HG02852 (cell line): Measurements from ENCODE around the gene FCAMR.

Experiments used
- ATAC-seq: cut with Tn5 transposase; IDR thresholded peaks from one replicate; pipeline ENCODE4 v1.9.1; 2021; ENCODE audit warnings: mild to moderate bottlenecking, moderate library complexity; ENCODE audit not compliant: unreplicated experiment

FCAMR gene

DNA sequence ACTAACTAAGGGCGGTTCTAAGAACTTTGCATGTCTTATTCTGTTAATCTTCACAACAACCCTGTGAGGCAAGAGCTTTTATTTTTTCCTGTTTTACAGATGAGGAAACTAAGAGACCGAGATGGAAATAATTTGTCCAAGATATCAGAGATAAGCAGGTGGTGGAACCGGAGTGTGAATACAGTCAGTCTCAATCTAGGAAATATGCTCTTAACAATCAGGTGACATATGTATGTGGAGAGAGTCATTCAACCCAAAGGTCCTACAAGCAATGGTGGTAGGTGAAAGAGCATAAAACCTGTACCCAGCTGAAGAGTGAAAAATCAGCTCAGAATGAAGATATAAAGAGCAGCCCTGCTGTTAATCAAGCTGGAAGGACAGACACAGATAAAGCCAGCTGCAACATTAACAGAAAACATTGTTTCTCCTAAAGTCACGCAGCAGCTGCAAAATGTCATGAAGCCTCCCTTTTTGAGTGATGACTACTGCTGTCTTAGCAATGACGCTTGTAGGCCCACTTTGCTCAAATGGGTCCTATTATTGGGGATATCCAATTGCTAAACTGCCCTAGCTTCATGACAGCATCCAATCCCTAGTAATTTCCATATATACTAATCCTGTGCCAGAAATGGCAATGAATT is 30.5 kb upstream of the FCAMR start:
- ATAC-seq: no peak

DNA sequence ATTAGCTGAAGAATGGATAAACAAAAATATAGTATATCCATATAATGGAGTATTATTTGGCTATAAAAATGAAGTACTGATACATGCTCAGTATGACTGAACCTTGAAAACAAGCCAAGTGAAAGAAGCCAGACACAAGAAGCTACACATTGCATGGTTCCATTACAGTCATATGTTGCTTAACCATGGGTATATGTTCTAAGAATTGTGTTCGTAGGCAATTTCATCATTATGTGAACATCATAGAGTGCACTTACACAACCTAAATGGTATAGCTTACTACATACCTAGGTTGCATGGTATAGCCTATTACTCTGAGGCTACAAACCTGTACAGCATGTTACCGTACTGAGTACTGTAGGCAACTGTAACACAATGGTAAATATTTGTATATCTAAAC is 28.6 kb upstream of the FCAMR start:
- no peak for ATAC-seq

DNA sequence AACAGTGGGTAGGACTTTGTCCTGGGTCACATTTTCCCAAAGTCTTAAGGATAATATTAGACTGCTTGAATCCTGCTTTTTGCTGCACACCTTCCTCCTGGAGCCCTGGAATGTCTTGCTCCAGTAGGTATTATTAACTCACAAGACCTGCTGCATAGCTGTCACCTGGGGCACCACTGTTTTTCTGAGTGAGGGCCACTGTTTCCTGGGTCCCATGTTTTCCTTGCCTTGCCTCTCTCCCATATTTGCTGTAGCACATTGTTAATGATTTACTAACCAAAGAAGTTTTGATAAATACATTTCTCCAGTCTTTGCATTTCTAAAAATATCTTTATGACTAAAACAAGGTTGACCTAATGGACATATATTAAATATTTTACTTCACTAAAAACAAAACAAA is 22.5 kb upstream of the FCAMR start:
- no peak for ATAC-seq

DNA sequence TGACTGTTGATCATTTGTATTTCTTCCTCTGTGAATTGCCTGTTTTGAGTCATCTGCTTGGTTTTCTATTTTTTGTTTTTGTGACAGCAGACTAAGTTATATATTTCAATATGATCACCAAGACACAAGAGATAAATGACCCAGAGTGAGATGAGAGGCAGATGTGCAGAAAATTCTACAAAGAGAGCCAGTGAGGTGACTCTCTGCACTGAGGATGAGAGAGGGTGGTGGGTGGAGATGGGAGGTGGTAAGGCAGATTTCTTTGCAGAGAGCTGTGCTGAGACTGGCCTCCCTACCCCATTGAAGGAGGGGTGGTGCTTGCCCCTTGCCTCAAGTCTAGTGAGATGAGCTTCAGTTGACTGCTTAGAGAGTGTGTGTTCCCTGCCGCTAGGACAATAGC is 17.6 kb upstream of the FCAMR start:
- ATAC-seq: no peak

GRCh38 chr1:206986885-206987284 is 16.6 kb upstream of the FCAMR start:
- no peak for ATAC-seq

- ATAC-seq: no peak
Measured at GRCh38 chr1:206986402-206986801, 16.1 kb upstream of the FCAMR start.

- ATAC-seq: no peak
Measured at GRCh38 chr1:206985162-206985749, 15.0 kb upstream of the FCAMR start.

GRCh38 chr1:206982216-206982615 is 12.0 kb upstream of the FCAMR start:
- no peak for ATAC-seq

- no peak for ATAC-seq
Measured at GRCh38 chr1:206979379-206980043, 9.3 kb upstream of the FCAMR start.

DNA sequence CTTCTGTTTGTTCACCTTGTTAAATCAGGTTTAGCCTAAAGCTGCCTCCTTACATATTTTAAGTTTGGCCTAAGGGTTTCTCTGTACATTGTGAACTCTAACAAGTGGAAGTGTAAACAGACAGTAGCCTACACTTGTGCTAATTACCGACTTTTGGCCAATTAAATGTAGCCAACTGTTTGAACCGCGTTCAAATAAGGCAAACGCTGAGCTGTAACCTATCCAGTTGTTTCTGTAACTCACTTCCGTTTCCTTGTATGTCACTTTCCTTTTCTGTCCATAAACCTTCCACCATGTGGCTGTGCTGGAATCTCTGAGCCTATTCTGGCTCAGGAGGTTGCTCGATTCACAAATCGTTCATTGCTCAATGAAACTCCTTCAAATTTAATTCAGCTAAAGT is 8.0 kb upstream of the FCAMR start:
- ATAC-seq: no peak

- no peak for ATAC-seq
Measured at GRCh38 chr1:206975306-206975705, 5.0 kb upstream of the FCAMR start.

DNA sequence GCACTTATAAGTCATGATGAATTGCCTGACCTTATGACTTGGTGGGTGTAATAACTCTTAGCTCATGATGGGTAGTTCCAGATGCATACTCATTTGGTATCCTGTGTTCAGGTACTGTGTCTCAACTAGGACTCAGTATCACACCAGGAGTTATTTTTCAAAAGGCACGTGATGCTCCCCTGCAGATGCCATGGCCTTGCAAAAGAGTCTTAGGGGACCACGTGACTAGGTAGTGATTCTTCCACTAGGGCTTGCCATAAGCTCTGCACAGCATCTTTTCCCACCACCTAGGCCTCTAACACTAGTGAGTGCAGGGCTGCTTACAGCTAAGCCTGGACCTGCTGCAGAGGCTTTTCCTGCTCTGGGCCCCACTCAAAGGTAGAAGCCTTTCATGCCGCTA is 3.9 kb upstream of the FCAMR start:
- no peak for ATAC-seq

DNA sequence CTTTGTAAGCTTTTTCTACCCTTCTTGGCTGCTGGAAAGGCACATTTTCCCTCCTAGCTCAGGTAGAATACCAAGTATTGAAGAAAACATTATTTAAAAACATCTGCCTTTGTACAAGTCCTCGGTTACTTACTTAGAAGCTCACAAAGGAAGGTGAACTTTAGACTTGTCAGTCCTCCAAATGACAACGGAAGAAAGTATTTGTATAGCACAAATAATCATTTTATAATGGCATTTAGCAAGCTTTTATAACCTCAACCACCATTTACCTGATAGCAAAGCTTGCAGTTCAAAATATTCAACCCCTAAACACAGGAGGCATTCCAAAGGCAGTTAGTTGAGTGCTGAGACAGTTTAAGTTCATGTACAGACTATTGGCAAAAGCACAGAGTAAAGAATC is 2.5 kb upstream of the FCAMR start:
- no peak for ATAC-seq

DNA sequence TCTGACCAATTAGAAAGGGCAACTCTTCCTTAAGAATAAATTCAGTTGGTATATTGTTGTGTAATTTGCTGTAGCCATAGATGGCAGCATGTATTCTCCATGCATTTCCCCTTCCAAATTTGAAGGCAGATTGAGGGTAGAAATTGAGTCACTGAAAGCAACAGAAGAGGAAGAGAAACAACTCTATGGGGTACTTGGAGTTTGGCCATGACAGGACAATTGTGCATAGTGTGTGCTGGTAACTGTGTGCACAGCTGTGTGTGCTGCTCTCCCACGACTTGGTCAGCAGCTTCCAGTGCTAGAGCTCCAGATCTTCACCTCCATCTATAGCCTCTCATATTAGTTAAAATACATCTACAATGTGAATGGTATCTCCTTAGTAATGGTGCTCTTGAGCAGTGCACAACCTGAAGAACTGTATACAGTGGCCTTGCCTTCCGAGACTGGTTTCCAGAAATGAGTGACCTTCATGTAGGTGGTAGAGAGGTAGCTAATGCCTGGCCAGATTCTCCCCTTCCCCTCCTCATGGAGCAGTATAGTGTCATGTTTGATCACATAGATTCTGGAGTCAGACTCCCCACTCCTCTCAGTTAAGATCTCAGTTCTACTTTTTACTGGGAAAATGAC is 882 bp upstream of the FCAMR start:
- ATAC-seq: peak; percentile 75

DNA sequence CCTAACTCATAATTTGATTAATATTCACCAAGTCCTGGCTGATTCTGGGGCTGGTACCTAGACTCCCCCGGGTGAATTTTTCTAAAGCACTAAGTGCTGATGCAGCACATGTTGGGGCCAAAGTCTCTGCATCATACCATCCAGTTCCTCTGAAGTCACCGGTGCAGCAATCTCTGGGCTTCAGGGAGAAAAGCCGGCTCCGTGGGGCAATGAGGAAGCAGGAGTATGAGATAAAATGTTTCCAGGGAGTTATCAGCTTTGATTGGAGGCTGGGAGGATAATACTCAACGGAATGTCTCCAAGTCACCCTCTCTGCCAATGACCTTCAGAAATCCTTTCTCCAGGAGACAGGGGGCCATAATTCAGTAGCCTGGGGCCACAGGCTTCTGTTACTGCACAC is 1.2 kb downstream of the FCAMR start:
- no peak for ATAC-seq

- peak; percentile 50 for ATAC-seq
Measured at GRCh38 chr1:206967096-206967849, 3.0 kb downstream of the FCAMR start.

GRCh38 chr1:206965781-206966180 is 4.5 kb downstream of the FCAMR start:
- no peak for ATAC-seq

DNA sequence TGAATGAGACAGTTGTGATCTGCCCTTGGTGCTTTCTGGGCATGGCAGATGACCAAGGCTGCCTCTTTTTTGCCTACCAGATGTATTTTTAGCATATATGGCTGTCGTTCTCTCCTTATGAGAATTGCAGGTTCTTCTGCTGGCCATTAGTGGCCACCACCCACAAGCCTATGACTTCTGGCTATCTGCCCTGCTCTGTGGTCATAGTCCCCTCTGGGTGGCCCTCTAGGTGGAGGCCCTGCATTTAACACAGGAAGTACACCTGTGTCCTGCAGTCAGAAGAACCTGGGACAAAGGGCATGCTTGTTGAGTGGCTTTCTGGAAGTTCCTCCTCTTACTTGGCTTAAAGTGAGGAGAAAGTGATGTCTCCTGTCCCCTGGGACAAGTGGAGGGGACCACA is 6.5 kb downstream of the FCAMR start:
- no peak for ATAC-seq

DNA sequence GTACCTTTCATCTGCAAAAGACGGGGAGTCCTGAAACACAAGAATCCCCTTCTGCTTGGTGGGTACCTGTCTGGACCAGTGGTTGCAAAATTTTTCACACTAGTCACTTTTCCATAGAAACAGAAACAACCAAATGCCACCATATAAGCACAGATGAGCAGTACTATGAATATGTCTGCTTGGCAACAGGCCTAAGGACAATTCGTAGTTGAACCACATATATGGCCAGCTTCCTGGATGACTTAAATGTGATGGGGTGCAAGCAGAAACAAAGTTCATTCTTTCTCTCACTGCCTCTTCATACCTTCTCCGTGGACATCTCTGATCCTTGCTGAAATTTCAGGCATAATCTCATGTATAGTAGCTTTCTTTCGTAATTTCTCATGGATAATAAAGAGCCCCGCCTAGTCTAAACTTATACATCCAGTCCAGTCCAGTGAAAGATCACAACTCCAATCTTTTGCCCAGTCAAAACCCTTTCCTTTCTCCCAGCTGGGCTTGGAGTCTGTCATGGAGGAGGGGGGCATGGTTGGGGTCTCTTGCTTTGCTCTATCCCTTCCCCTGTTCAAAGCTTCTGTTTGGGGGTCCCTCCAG is 7.0 kb downstream of the FCAMR start:
- no peak for ATAC-seq

DNA sequence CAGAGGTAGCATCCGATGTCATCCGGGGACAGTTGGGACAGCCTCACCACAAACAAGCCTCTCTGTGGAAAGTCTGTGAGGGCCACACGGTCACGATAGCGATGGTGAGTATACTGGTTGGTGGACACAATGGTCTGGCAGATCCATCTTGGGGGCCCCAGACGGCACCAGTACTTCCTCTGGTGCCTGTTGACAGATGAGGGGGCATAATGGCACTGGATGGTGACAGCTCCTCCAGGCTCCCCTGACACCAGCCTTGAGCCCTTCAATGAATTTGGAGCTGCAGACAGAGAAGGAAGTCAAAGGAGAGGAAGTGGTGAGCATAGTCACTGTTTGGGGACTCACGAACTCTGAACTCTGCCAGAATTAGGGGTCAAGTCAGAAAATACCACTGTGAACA is 8.0 kb downstream of the FCAMR start:
- ATAC-seq: no peak

DNA sequence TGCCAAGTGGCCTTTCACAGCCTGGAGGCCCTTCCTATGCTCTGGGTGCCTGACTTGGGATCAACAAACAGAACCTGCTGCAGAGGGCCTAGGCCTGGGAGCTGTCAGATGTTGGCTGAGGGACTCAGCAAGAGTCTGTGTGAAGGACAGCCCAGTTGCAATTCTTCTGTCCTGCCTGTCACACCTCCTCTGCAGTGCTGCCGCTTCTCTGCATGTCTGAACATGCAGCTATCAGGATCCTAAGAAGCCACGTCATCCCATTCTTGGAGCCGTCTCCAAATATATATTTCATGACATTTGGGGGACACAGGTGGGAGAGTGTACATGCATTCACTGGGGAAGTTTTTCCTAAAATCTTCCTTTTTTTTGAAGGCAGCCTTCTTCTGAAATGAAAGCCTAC is 8.6 kb downstream of the FCAMR start:
- ATAC-seq: no peak
